HG03135 (cell line): ENCODE measurements around the gene DCDC2.
"Not testable (repeated sequence)": the region's sequence is repeated elsewhere in the genome, so short reads cannot be mapped to it uniquely, and the experiment has no call there.

Experiments used
- ATAC-seq: cut with Tn5 transposase; IDR thresholded peaks from one replicate; pipeline ENCODE4 v1.9.1; 2021; ENCODE audit warnings: mild to moderate bottlenecking, moderate library complexity; ENCODE audit not compliant: unreplicated experiment

DCDC2 gene

GRCh38 chr6:24273096-24273870 lies 84.6 kb downstream of the DCDC2 start:
- ATAC-seq, result no peak

GRCh38 chr6:24272553-24272952 lies 85.3 kb downstream of the DCDC2 start:
- no peak for ATAC-seq

- no peak for ATAC-seq
These were observed 85.7 kb downstream of the DCDC2 start for GRCh38 chr6:24272148-24272547.

- no peak for ATAC-seq
These were observed 87.8 kb downstream of the DCDC2 start for GRCh38 chr6:24270011-24270410.

- not testable (repeated sequence) for ATAC-seq
These were observed 99.6 kb downstream of the DCDC2 start for GRCh38 chr6:24258214-24258613.

- ATAC-seq, result no peak
These were observed 100.6 kb downstream of the DCDC2 start for GRCh38 chr6:24257282-24257681.

- peak; percentile 97 for ATAC-seq
These were observed 102.2 kb downstream of the DCDC2 start for GRCh38 chr6:24255676-24256075.

GRCh38 chr6:24253360-24253759 lies 104.5 kb downstream of the DCDC2 start:
- no peak for ATAC-seq

GRCh38 chr6:24252280-24252679 lies 105.6 kb downstream of the DCDC2 start:
- ATAC-seq, result no peak

- no peak for ATAC-seq
These were observed 106.5 kb downstream of the DCDC2 start for GRCh38 chr6:24251339-24251738.

GRCh38 chr6:24249926-24250325 lies 107.9 kb downstream of the DCDC2 start:
- no peak for ATAC-seq

- no peak for ATAC-seq
These were observed 112.6 kb downstream of the DCDC2 start for GRCh38 chr6:24245275-24245674.

- ATAC-seq, result no peak
These were observed 114.9 kb downstream of the DCDC2 start for GRCh38 chr6:24242924-24243323.

GRCh38 chr6:24241779-24242178 lies 116.1 kb downstream of the DCDC2 start:
- ATAC-seq, result not testable (repeated sequence)

- no peak for ATAC-seq
These were observed 116.9 kb downstream of the DCDC2 start for GRCh38 chr6:24240943-24241342.

- ATAC-seq, result no peak
These were observed 117.4 kb downstream of the DCDC2 start for GRCh38 chr6:24240380-24240928.

GRCh38 chr6:24238700-24239099 lies 119.2 kb downstream of the DCDC2 start:
- ATAC-seq, result no peak

- ATAC-seq, result not testable (repeated sequence)
These were observed 121.1 kb downstream of the DCDC2 start for GRCh38 chr6:24236779-24237178.

- ATAC-seq, result no peak
These were observed 123.9 kb downstream of the DCDC2 start for GRCh38 chr6:24233813-24234442.

- ATAC-seq, result no peak
These were observed 126.4 kb downstream of the DCDC2 start for GRCh38 chr6:24231438-24231977.

- ATAC-seq, result no peak
These were observed 128.0 kb downstream of the DCDC2 start for GRCh38 chr6:24229696-24230405.
